Middle frontal gyrus (tissue), 1 donor: ENCODE data around the gene RFX5.
"Not testable (repeated sequence)": the region's sequence is repeated elsewhere in the genome, so short reads cannot be mapped to it uniquely, and the experiment has no call there.

Source experiments
- DNase-seq: peaks from one replicate; pipeline ENCODE4 v3.0.0-alpha.2; 2015; ENCODE audit warnings: low spot score; ENCODE audit errors: extremely low spot score

RFX5 gene

GRCh38 chr1:151346769-151347522, at the start of gene RFX5:
Gene RFX5 (minus strand): TSS chr1:151347252. CDS start chr1:151346320, 932 bp downstream.
- DNase-seq: peak; percentile 91

- not testable (repeated sequence) for DNase-seq
These were observed 49.2 kb upstream of the RFX5 start for GRCh38 chr1:151396265-151396664.

GRCh38 chr1:151393583-151393982, 46.5 kb upstream of the RFX5 start:
- no peak for DNase-seq

- DNase-seq: no peak
These were observed 44.1 kb upstream of the RFX5 start for GRCh38 chr1:151391079-151391563.

GRCh38 chr1:151390221-151391078, 43.4 kb upstream of the RFX5 start:
- DNase-seq: not testable (repeated sequence)

- no peak for DNase-seq
These were observed 39.0 kb upstream of the RFX5 start for GRCh38 chr1:151386002-151386401.

GRCh38 chr1:151384584-151384983, 37.5 kb upstream of the RFX5 start:
- no peak for DNase-seq

- no peak for DNase-seq
These were observed 30.3 kb upstream of the RFX5 start for GRCh38 chr1:151377150-151377884.

- no peak for DNase-seq
These were observed 26.1 kb upstream of the RFX5 start for GRCh38 chr1:151373196-151373595.

- no peak for DNase-seq
These were observed 25.2 kb upstream of the RFX5 start, which contains the start of gene SELENBP1 for GRCh38 chr1:151372058-151372934. Gene SELENBP1 (minus strand): TSS chr1:151372705. CDS start chr1:151372641, 64 bp downstream.

GRCh38 chr1:151371370-151372057, 24.5 kb upstream of the RFX5 start:
- peak; percentile 23 for DNase-seq

GRCh38 chr1:151370211-151370911, 23.3 kb upstream of the RFX5 start:
- no peak for DNase-seq

- no peak for DNase-seq
These were observed 22.6 kb upstream of the RFX5 start for GRCh38 chr1:151369621-151370048.

GRCh38 chr1:151369302-151369610, 22.2 kb upstream of the RFX5 start:
- DNase-seq: no peak

- DNase-seq: no peak
These were observed 21.6 kb upstream of the RFX5 start for GRCh38 chr1:151368393-151369301.

GRCh38 chr1:151367658-151368392, 20.8 kb upstream of the RFX5 start:
- DNase-seq: no peak

GRCh38 chr1:151364996-151365395, 17.9 kb upstream of the RFX5 start:
- DNase-seq: no peak
